Neural cell (in vitro differentiated cells): ENCODE measurements around the gene PWWP2A. TPM values are rescaled to one million over a fixed set of nuclear protein-coding genes. Genes with fewer than 3 reads are reported as not detected.

Source experiments
- H2AFZ ChIP-seq: fragments of 200-600, 300-800 bp; sonication (generic), shearing (Covaris generic); 2 replicates; pipeline ENCODE4 v1.6.0; 2014; ENCODE audit warnings: low read depth, mild to moderate bottlenecking, antibody characterized with exemption, low read length, moderate library complexity
- H3F3A ChIP-seq: fragments of 200-600 bp; shearing (Covaris generic); 2 replicates; pipeline ENCODE4 v1.6.1; 2016; ENCODE audit warnings: mild to moderate bottlenecking, moderate library complexity, mixed read lengths, antibody characterized with exemption, low read length; ENCODE audit not compliant: insufficient read depth, poor library complexity, severe bottlenecking
- H3K27ac ChIP-seq: fragments of 200-600, 300-800 bp; sonication (generic), shearing (Covaris generic); 2 replicates; pipeline ENCODE4 v1.5.1; 2014; ENCODE audit warnings: mild to moderate bottlenecking, low read length, moderate library complexity
- H3K27me3 ChIP-seq: fragments of 300-800, 200-600 bp; sonication (generic), shearing (Covaris generic); 2 replicates; pipeline ENCODE4 v1.6.0; 2014; ENCODE audit warnings: mild to moderate bottlenecking, low read depth, low read length, moderate library complexity; ENCODE audit not compliant: insufficient read depth
- H3K36me3 ChIP-seq: fragments of 300-800, 200-600 bp; sonication (generic), shearing (Covaris generic); 2 replicates; pipeline ENCODE4 v1.5.1; 2014; ENCODE audit warnings: mild to moderate bottlenecking, antibody characterized with exemption, low read length, moderate library complexity; ENCODE audit not compliant: insufficient read depth
- H3K4me2 ChIP-seq: fragments of 300-800, 200-600 bp; sonication (generic), shearing (Covaris generic); 2 replicates; pipeline ENCODE4 v1.6.0; 2014; ENCODE audit warnings: mild to moderate bottlenecking, low read length
- H3K4me3 ChIP-seq: fragments of 300-800, 200-600 bp; sonication (generic), shearing (Covaris generic); 2 replicates; pipeline ENCODE4 v1.5.1; 2014; ENCODE audit warnings: mild to moderate bottlenecking, low read length, moderate library complexity
- H3K79me2 ChIP-seq: fragments of 200-600 bp; shearing (Covaris generic); replicated peaks from 2 replicates; pipeline ENCODE4 v1.6.0; 2014; ENCODE audit warnings: mild to moderate bottlenecking, low read length, moderate library complexity; ENCODE audit not compliant: insufficient read depth
- H3K9ac ChIP-seq: fragments of 300-800, 200-600 bp; sonication (generic), shearing (Covaris generic); 2 replicates; pipeline ENCODE4 v1.6.1; 2016; ENCODE audit warnings: mild to moderate bottlenecking, low read length, mixed read lengths
- H3K9me2 ChIP-seq: fragments of 200-600 bp; shearing (Covaris generic); 2 replicates; pipeline ENCODE4 v1.6.1; 2016; ENCODE audit warnings: mild to moderate bottlenecking, low read length, mixed read lengths; ENCODE audit not compliant: insufficient read depth
- H3K9me3 ChIP-seq: fragments of 200-600, 300-800 bp; sonication (generic), shearing (Covaris generic); 2 replicates; pipeline ENCODE4 v1.6.1; 2016; ENCODE audit warnings: mild to moderate bottlenecking, mixed run types, low read length, moderate library complexity, mixed read lengths
- H4K20me1 ChIP-seq: fragments of 200-600 bp; shearing (Covaris generic); 2 replicates; pipeline ENCODE4 v1.6.1; 2016; ENCODE audit warnings: mild to moderate bottlenecking, mixed run types; ENCODE audit not compliant: insufficient read depth
- EP300 ChIP-seq: fragments of 450-650 bp; conservative IDR thresholded peaks from 2 replicates; pipeline ENCODE4 v1.6.1; 2014; ENCODE audit warnings: antibody characterized with exemption, mild to moderate bottlenecking, moderate library complexity; ENCODE audit not compliant: poor library complexity, severe bottlenecking
- EZH2 ChIP-seq: fragments of 200-600, 300-800 bp; shearing (Covaris generic), sonication (generic); IDR thresholded peaks from 2 replicates; pipeline ENCODE4 v1.6.1; 2014; ENCODE audit warnings: antibody characterized with exemption, low read length, borderline replicate concordance, mild to moderate bottlenecking; ENCODE audit not compliant: insufficient read depth, poor library complexity, severe bottlenecking
- MXI1 ChIP-seq: fragments of 450-650 bp; conservative IDR thresholded peaks from 2 replicates; pipeline ENCODE4 v1.6.1; 2014; ENCODE audit warnings: antibody characterized with exemption, mild to moderate bottlenecking; ENCODE audit not compliant: poor library complexity, severe bottlenecking
- POLR2AphosphoS5 ChIP-seq: IDR thresholded peaks from 2 replicates; pipeline ENCODE4 v1.6.1; 2012
- RAD21 ChIP-seq: fragments of 450-650 bp; conservative IDR thresholded peaks from 2 replicates; pipeline ENCODE4 v1.6.1; 2014; ENCODE audit warnings: antibody characterized with exemption, mild to moderate bottlenecking, moderate library complexity
- SMC3 ChIP-seq: fragments of 450-650 bp; conservative IDR thresholded peaks from 2 replicates; pipeline ENCODE4 v1.6.1; 2014; ENCODE audit warnings: antibody characterized with exemption, mild to moderate bottlenecking, moderate library complexity; ENCODE audit not compliant: poor library complexity
- TAF1 ChIP-seq: IDR thresholded peaks from 2 replicates; pipeline ENCODE4 v1.6.1; 2012; ENCODE audit warnings: low read depth
- polyA plus RNA-seq: library from polyadenylated mRNA; depleted of rRNA; stranded (reverse); fragments of >200 nt; gene quantifications from 2 replicates; pipeline ENCODE4 v1.2.3, GENCODE V29; 2014
- TF ChIP-seq, protein P1 (sequence below): IDR thresholded peaks from 2 replicates; pipeline ENCODE4 v1.6.1; 2012; ENCODE audit warnings: borderline replicate concordance
- TF ChIP-seq, protein P2 (sequence below): fragments of 450-650 bp; IDR thresholded peaks from 2 replicates; pipeline ENCODE4 v1.5.1; 2014; ENCODE audit warnings: antibody characterized with exemption, mild to moderate bottlenecking, moderate library complexity; ENCODE audit not compliant: poor library complexity, severe bottlenecking

Gene PWWP2A
- polyA plus RNA-seq, 1 donor from 2014 or later: 37.2 TPM

DNA sequence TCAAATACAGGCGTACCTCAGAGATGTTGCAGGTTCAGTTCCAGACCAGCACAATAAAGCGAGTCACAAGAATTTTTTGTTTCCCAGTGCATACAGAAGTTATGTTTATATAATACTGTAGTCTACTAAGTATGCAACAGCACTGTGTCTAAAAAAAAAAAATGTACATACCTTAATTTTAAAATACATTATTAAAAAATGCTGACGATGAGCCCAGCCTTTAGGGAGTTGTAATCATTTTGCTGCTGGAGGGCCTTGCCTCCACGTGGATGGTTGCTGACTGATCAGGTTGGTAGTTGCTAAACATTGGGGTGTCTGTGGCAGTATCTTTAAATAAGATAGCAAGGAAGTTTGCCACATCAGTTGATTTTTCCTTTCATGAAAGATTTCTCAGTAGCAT is 62.0 kb downstream of the PWWP2A start:
- H3K27me3 ChIP-seq: no peaks in the 10 kb centered on the region
- no peaks in the 10 kb centered on the region for H3K79me2 ChIP-seq
- H3F3A ChIP-seq: no peaks in the 10 kb centered on the region
- no peak overlapping the region for H3K4me2 ChIP-seq
- H3K9me2 ChIP-seq: no peaks in the 10 kb centered on the region
- H2AFZ ChIP-seq: no peak overlapping the region
- no peak overlapping the region for H3K27ac ChIP-seq
- H4K20me1 ChIP-seq: no peaks in the 10 kb centered on the region
- H3K36me3 ChIP-seq: peaks cover 12% of the 10 kb centered on the region
- no peak overlapping the region for H3K4me3 ChIP-seq
- H3K9ac ChIP-seq: no peak overlapping the region
- no peaks in the 10 kb centered on the region for H3K9me3 ChIP-seq
- TF ChIP-seq, protein P1, sequence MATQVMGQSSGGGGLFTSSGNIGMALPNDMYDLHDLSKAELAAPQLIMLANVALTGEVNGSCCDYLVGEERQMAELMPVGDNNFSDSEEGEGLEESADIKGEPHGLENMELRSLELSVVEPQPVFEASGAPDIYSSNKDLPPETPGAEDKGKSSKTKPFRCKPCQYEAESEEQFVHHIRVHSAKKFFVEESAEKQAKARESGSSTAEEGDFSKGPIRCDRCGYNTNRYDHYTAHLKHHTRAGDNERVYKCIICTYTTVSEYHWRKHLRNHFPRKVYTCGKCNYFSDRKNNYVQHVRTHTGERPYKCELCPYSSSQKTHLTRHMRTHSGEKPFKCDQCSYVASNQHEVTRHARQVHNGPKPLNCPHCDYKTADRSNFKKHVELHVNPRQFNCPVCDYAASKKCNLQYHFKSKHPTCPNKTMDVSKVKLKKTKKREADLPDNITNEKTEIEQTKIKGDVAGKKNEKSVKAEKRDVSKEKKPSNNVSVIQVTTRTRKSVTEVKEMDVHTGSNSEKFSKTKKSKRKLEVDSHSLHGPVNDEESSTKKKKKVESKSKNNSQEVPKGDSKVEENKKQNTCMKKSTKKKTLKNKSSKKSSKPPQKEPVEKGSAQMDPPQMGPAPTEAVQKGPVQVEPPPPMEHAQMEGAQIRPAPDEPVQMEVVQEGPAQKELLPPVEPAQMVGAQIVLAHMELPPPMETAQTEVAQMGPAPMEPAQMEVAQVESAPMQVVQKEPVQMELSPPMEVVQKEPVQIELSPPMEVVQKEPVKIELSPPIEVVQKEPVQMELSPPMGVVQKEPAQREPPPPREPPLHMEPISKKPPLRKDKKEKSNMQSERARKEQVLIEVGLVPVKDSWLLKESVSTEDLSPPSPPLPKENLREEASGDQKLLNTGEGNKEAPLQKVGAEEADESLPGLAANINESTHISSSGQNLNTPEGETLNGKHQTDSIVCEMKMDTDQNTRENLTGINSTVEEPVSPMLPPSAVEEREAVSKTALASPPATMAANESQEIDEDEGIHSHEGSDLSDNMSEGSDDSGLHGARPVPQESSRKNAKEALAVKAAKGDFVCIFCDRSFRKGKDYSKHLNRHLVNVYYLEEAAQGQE: no peak
- TF ChIP-seq, protein P2, sequence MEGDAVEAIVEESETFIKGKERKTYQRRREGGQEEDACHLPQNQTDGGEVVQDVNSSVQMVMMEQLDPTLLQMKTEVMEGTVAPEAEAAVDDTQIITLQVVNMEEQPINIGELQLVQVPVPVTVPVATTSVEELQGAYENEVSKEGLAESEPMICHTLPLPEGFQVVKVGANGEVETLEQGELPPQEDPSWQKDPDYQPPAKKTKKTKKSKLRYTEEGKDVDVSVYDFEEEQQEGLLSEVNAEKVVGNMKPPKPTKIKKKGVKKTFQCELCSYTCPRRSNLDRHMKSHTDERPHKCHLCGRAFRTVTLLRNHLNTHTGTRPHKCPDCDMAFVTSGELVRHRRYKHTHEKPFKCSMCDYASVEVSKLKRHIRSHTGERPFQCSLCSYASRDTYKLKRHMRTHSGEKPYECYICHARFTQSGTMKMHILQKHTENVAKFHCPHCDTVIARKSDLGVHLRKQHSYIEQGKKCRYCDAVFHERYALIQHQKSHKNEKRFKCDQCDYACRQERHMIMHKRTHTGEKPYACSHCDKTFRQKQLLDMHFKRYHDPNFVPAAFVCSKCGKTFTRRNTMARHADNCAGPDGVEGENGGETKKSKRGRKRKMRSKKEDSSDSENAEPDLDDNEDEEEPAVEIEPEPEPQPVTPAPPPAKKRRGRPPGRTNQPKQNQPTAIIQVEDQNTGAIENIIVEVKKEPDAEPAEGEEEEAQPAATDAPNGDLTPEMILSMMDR: no peak
- TF ChIP-seq TAF1 (no peak), POLR2AphosphoS5 (no peak), SMC3 (no peak), RAD21 (no peak), EZH2 (no peak)

DNA sequence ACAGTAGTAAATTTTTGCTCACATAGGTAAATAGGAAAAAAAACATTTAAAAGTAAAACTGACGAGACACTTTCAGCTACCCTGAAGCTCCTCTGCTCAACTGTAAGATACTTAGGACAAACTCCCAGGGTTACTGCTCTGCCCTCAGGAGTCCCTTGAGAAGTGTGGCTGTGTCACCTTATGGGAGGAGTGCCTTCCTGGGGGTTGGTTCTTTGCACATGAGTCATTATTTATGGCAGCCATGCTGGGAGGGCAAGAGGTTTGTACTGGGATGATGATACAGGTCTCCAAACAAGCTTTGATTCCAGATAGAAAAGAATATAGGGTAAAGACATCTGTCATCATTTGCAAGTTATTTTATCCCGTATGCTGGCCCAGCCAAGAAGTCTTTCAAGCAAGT is 64.4 kb downstream of the PWWP2A start:
- TF ChIP-seq TAF1 (no peak), POLR2AphosphoS5 (no peak), MXI1 (no peak), EZH2 (no peak), RAD21 (no peak), EP300 (no peak), SMC3 (no peak)
- TF ChIP-seq, protein P1: no peak
- TF ChIP-seq, protein P2: no peak
- Histone ChIP-seq H3K4me3 (no peak overlapping the region), H3K9ac (no peak overlapping the region), H3F3A (no peaks in the 10 kb centered on the region), H3K4me2 (no peak overlapping the region), H3K79me2 (no peaks in the 10 kb centered on the region), H3K9me3 (no peaks in the 10 kb centered on the region), H3K36me3 (peaks cover 12% of the 10 kb centered on the region), H3K27me3 (no peaks in the 10 kb centered on the region), H3K27ac (no peak overlapping the region), H2AFZ (no peak overlapping the region), H3K9me2 (no peaks in the 10 kb centered on the region), H4K20me1 (no peaks in the 10 kb centered on the region)
